Suprapubic skin (tissue), 4 donors: ENCODE measurements around the gene RABGAP1. TPM values are rescaled to one million over a fixed set of nuclear protein-coding genes. Genes with fewer than 3 reads are reported as not detected.
A peak's percentile ranks its signal among the peaks of the same experiment; 100 is the strongest.

Experiments
- DNase-seq, 2 donors: peaks; one replicate each; pipeline ENCODE4 v3.0.0-alpha.2; 2019; ENCODE audit warnings: low spot score in 2 of 2
- H3K27ac ChIP-seq: fragments of 200-600 bp; sonication (generic); one replicate; pipeline ENCODE4 v1.5.1; 2019
- H3K27me3 ChIP-seq: fragments of 200-600 bp; sonication (generic); one replicate; pipeline ENCODE4 v1.5.1; 2019
- H3K36me3 ChIP-seq: fragments of 200-600 bp; sonication (generic); one replicate; pipeline ENCODE4 v1.5.1; 2019
- H3K4me1 ChIP-seq: fragments of 200-600 bp; sonication (generic); one replicate; pipeline ENCODE4 v1.5.1; 2019
- H3K4me3 ChIP-seq: fragments of 200-600 bp; sonication (generic); one replicate; pipeline ENCODE4 v1.5.1; 2019; ENCODE audit warnings: mild to moderate bottlenecking
- H3K9me3 ChIP-seq: fragments of 200-600 bp; sonication (generic); one replicate; pipeline ENCODE4 v1.5.1; 2019
- CTCF ChIP-seq, 2 donors: fragments of 200-600 bp in 1 of 2; fragments of 450-650 bp in 1 of 2; sonication (generic) in 1 of 2; IDR thresholded peaks; one replicate each; pipeline ENCODE4 v1.5.1; 2016 to 2019; ENCODE audit warnings: antibody characterized with exemption in 2 of 2, mild to moderate bottlenecking in 1 of 2, moderate library complexity in 1 of 2
- EP300 ChIP-seq: sonication (generic); formaldehyde crosslinking; IDR thresholded peaks from one replicate; pipeline ENCODE4 v1.6.1; 2017; ENCODE audit warnings: antibody characterized with exemption
- POLR2A ChIP-seq, 2 donors: fragments of 450-650 bp; IDR thresholded peaks; one replicate each; pipeline ENCODE4 v1.6.1; 2017; ENCODE audit warnings: antibody characterized with exemption in 2 of 2, mild to moderate bottlenecking in 2 of 2, moderate library complexity in 2 of 2
- POLR2AphosphoS5 ChIP-seq, 3 donors: sonication (generic); formaldehyde crosslinking; IDR thresholded peaks; one replicate each; pipeline ENCODE4 v1.6.1; 2017; ENCODE audit warnings: antibody characterized with exemption in 3 of 3
- WGBS: methylation state at CpG from one replicate; pipeline ENCODE4 v1.1.5; 2018; 5-methylcytosine and 5-hydroxymethylcytosine counted together
- total RNA-seq, 4 donors: library from RNA; depleted of rRNA; stranded (reverse); fragments of >200 nt; gene quantifications; one replicate each; pipeline ENCODE4 v1.1.0, GENCODE V29; 2016

RABGAP1 gene
- total RNA-seq, 4 donors from 2014 or later: 31.4 to 115 (median 64.4) TPM

- TF ChIP-seq POLR2AphosphoS5 (IDR thresholded peaks at IDR 0.05) (no peak), CTCF (IDR thresholded peaks at IDR 0.05) (no peak), EP300 (no peak), POLR2A (IDR thresholded peaks at IDR 0.05) (no peak)
- no peak overlapping the region for H3K27ac ChIP-seq
- 88% methylated on average over 4 of the region's 4 CpGs for WGBS
These were observed 1.2 kb upstream of the RABGAP1 start for GRCh38 chr9:122939601-122940000.

GRCh38 chr9:122940454-122940748, 419 bp upstream of the RABGAP1 start:
- WGBS: 26% methylated on average over 6 of the region's 6 CpGs
- peak overlapping the region; percentile 97 for H3K27ac ChIP-seq
- TF ChIP-seq POLR2A (IDR thresholded peaks at IDR 0.05) (no peak), EP300 (no peak), CTCF (IDR thresholded peaks at IDR 0.05) (no peak), POLR2AphosphoS5 (IDR thresholded peaks at IDR 0.05) (no peak)
- no peaks in the 10 kb centered on the region for H3K27me3 ChIP-seq
- DNase-seq: no peak
- peaks cover 5% of the 10 kb centered on the region for H3K36me3 ChIP-seq
- H3K9me3 ChIP-seq: no peaks in the 10 kb centered on the region
- H3K4me1 ChIP-seq: peaks cover 27% of the 10 kb centered on the region
- H3K4me3 ChIP-seq: peak overlapping the region; percentile 84

More at GRCh38 chr9:122939601-122940000, 1.2 kb upstream of the RABGAP1 start:
- H3K27me3 ChIP-seq: no peaks in the 10 kb centered on the region
- no peaks in the 10 kb centered on the region for H3K9me3 ChIP-seq
- no peak overlapping the region for H3K4me3 ChIP-seq
- DNase-seq: no peak
- H3K36me3 ChIP-seq: peaks cover 5% of the 10 kb centered on the region
- peaks cover 25% of the 10 kb centered on the region for H3K4me1 ChIP-seq

GRCh38 chr9:122941582-122942234, 888 bp downstream of the RABGAP1 start:
- Histone ChIP-seq H3K9me3 (no peaks in the 10 kb centered on the region), H3K27ac (peak overlapping the region; percentile 97), H3K36me3 (no peaks in the 10 kb centered on the region), H3K27me3 (no peaks in the 10 kb centered on the region), H3K4me3 (peak overlapping the region; percentile 84), H3K4me1 (peaks cover 36% of the 10 kb centered on the region)
- DNase-seq: no peak
- 6% methylated on average over 17 of the region's 17 CpGs for WGBS
- TF ChIP-seq POLR2A (IDR thresholded peaks at IDR 0.05) (no peak), CTCF (IDR thresholded peaks at IDR 0.05) (no peak), POLR2AphosphoS5 (IDR thresholded peaks at IDR 0.05) (no peak), EP300 (no peak)

- peaks cover 43% of the 10 kb centered on the region for H3K4me1 ChIP-seq
- no peaks in the 10 kb centered on the region for H3K9me3 ChIP-seq
- H3K27me3 ChIP-seq: no peaks in the 10 kb centered on the region
- no peak overlapping the region for H3K4me3 ChIP-seq
- no peak for DNase-seq
- no peak for TF ChIP-seq POLR2A (IDR thresholded peaks at IDR 0.05)
- no peak for TF ChIP-seq CTCF (IDR thresholded peaks at IDR 0.05)
- TF ChIP-seq POLR2AphosphoS5 (IDR thresholded peaks at IDR 0.05): no peak
- no peak for TF ChIP-seq EP300
- H3K27ac ChIP-seq: no peak overlapping the region
- no peaks in the 10 kb centered on the region for H3K36me3 ChIP-seq
- WGBS: 59% methylated on average over 4 of the region's 4 CpGs
These were observed 4.4 kb downstream of the RABGAP1 start for GRCh38 chr9:122944960-122945888.

- no peak overlapping the region for H3K27ac ChIP-seq
- no peaks in the 10 kb centered on the region for H3K27me3 ChIP-seq
- TF ChIP-seq EP300 (no peak), POLR2A (IDR thresholded peaks at IDR 0.05) (no peak), CTCF (IDR thresholded peaks at IDR 0.05) (no peak)
- H3K4me1 ChIP-seq: peaks cover 39% of the 10 kb centered on the region
- H3K9me3 ChIP-seq: no peaks in the 10 kb centered on the region
- no peak overlapping the region for H3K4me3 ChIP-seq
- no peak for DNase-seq
- 71% methylated on average over 1 of the region's 1 CpG for WGBS
- H3K36me3 ChIP-seq: no peaks in the 10 kb centered on the region
These were observed 5.7 kb downstream of the RABGAP1 start for GRCh38 chr9:122946461-122947005.
